ENCODE measurements around the gene ZNF646.

GRCh38 chr16:31133046-31133501, 58.9 kb downstream of the ZNF646 start:
- TF ChIP-seq CTCF (IDR thresholded peaks at IDR 0.05) (no peak), EZH2phosphoT487 (IDR thresholded peaks at IDR 0.05) (no peak), EZH2 (IDR thresholded peaks at IDR 0.05) (no peak)

All from neural progenitor cell (in vitro differentiated cells).